Measurements from ENCODE around the gene TMCC1.
"Not testable (repeated sequence)": the region's sequence is repeated elsewhere in the genome, so short reads cannot be mapped to it uniquely, and the experiment has no call there.

TMCC1 gene

GRCh38 chr3:129718201-129718600 lies 175.3 kb downstream of the TMCC1 start:
- no peak for DNase-seq

- no peak for DNase-seq
Observed at GRCh38 chr3:129715854-129716253, 177.7 kb downstream of the TMCC1 start.

GRCh38 chr3:129708328-129708861 lies 185.1 kb downstream of the TMCC1 start:
- no peak for DNase-seq

GRCh38 chr3:129705274-129705673 lies 188.2 kb downstream of the TMCC1 start:
- DNase-seq: peak in 1 of 5 experiments; percentile 8

- DNase-seq: no peak
Observed at GRCh38 chr3:129703913-129704312, 189.6 kb downstream of the TMCC1 start.

GRCh38 chr3:129702934-129703712 lies 190.4 kb downstream of the TMCC1 start:
- no peak for DNase-seq

GRCh38 chr3:129701161-129701560 lies 192.3 kb downstream of the TMCC1 start:
- DNase-seq: no peak

- DNase-seq: no peak
Observed at GRCh38 chr3:129699612-129700011, 193.9 kb downstream of the TMCC1 start.

- no peak for DNase-seq
Observed at GRCh38 chr3:129699199-129699598, 194.3 kb downstream of the TMCC1 start.

- no peak for DNase-seq
Observed at GRCh38 chr3:129697229-129697969, 196.1 kb downstream of the TMCC1 start.

GRCh38 chr3:129696430-129696829 lies 197.1 kb downstream of the TMCC1 start:
- DNase-seq: not testable (repeated sequence)

- DNase-seq: no peak
Observed at GRCh38 chr3:129695230-129695629, 198.3 kb downstream of the TMCC1 start.

- DNase-seq: no peak
Observed at GRCh38 chr3:129694228-129694627, 199.3 kb downstream of the TMCC1 start.

GRCh38 chr3:129692743-129693142 lies 200.8 kb downstream of the TMCC1 start:
- no peak for DNase-seq

- no peak for DNase-seq
Observed at GRCh38 chr3:129690963-129691362, 202.5 kb downstream of the TMCC1 start.

- peak in 2 of 5 experiments; percentile 41 to 74 for DNase-seq
Observed at GRCh38 chr3:129690406-129690805, 203.1 kb downstream of the TMCC1 start.

- DNase-seq: no peak
Observed at GRCh38 chr3:129689036-129689435, 204.5 kb downstream of the TMCC1 start.

GRCh38 chr3:129688271-129688895 lies 205.1 kb downstream of the TMCC1 start:
- DNase-seq: no peak

- no peak for DNase-seq
Observed at GRCh38 chr3:129687586-129688125, 205.9 kb downstream of the TMCC1 start.

GRCh38 chr3:129686941-129687340 lies 206.6 kb downstream of the TMCC1 start:
- DNase-seq: no peak

GRCh38 chr3:129684270-129684669 lies 209.2 kb downstream of the TMCC1 start:
- DNase-seq: no peak

- DNase-seq: no peak
Observed at GRCh38 chr3:129683201-129683600, 210.3 kb downstream of the TMCC1 start.

- DNase-seq: no peak
Observed at GRCh38 chr3:129676985-129677384, 216.5 kb downstream of the TMCC1 start.
